Measurements from ENCODE around the gene RPS17. TPM values are rescaled to one million over a fixed set of nuclear protein-coding genes. Genes with fewer than 3 reads are reported as not detected.
"Not testable (repeated sequence)": the region's sequence is repeated elsewhere in the genome, so short reads cannot be mapped to it uniquely, and the experiment has no call there.

The RPS17 gene
- total RNA-seq, 1 donor from 2014 or later: 2,503 TPM

- no peak for DNase-seq (ENCODE audit: low spot score)
- Mint-ChIP-seq H3K4me3 (peak overlapping the region; percentile 91), H3K36me3 (ENCODE audit: low read depth) (peaks cover 39% of the 10 kb centered on the region)
These were observed 751 bp upstream of the RPS17 start for GRCh38 chr15:82540984-82541431.

DNA sequence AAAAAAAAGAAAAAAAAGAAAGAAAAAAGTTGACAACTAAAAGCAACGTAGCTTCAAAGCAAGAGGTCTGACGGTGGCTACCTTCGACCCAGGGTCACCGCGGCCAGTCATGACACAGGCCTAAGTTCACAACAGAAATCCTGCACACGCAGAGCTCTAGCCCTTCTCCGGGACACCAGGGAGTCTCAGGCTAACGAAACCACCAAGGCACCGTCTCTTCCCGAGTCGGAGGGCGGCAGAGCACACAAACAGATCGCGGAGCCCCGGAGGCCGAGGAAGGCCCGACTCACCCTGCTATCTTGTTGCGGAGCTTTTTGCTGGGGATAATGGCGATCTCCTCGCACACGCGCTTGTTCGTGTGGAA is 584 bp downstream of the RPS17 start:
- intact Hi-C loops (cut with micrococcal nuclease): loop anchor here (1.0 to 10.0 kb wide), 11 partner anchors 170 to 1245 kb away; partner anchors contain the start of genes AP3B2, BTBD1, EFL1 and HDGFL3
- H3K9me3 Mint-ChIP-seq: no peaks in the 10 kb centered on the region
- H3K27ac Mint-ChIP-seq: peak overlapping the region; percentile 88
- H3K4me3 Mint-ChIP-seq: peak overlapping the region; percentile 91
- peaks cover 33% of the 10 kb centered on the region for H3K4me1 Mint-ChIP-seq (ENCODE audit: low read depth)
- no peak for DNase-seq (ENCODE audit: low spot score)
- peaks cover 51% of the 10 kb centered on the region for H3K36me3 Mint-ChIP-seq (ENCODE audit: low read depth)
- H3K27me3 Mint-ChIP-seq (ENCODE audit: insufficient read depth): no peaks in the 10 kb centered on the region

More at GRCh38 chr15:82540984-82541431, 751 bp upstream of the RPS17 start:
- peaks cover 2% of the 10 kb centered on the region for H3K27me3 Mint-ChIP-seq (ENCODE audit: insufficient read depth)
- H3K27ac Mint-ChIP-seq: peak overlapping the region; percentile 94
- peaks cover 33% of the 10 kb centered on the region for H3K4me1 Mint-ChIP-seq (ENCODE audit: low read depth)
- H3K9me3 Mint-ChIP-seq: no peaks in the 10 kb centered on the region
- intact Hi-C loops (cut with micrococcal nuclease): loop anchor here (1.0 to 10.0 kb wide), 10 partner anchors 168 to 1246 kb away; partner anchors contain the start of genes AP3B2, BTBD1, EFL1 and MEX3B

- intact Hi-C loops (cut with micrococcal nuclease): loop anchor here (10.0 kb wide), 1 partner anchor 666 kb away; the partner anchor contains the start of gene HDGFL3
- H3K4me1 Mint-ChIP-seq (ENCODE audit: low read depth): peaks cover 33% of the 10 kb centered on the region
- H3K36me3 Mint-ChIP-seq (ENCODE audit: low read depth): peaks cover 56% of the 10 kb centered on the region
- DNase-seq (ENCODE audit: low spot score): no peak
- no peaks in the 10 kb centered on the region for H3K9me3 Mint-ChIP-seq
- peak overlapping the region; percentile 88 for H3K27ac Mint-ChIP-seq
- no peaks in the 10 kb centered on the region for H3K27me3 Mint-ChIP-seq (ENCODE audit: insufficient read depth)
- H3K4me3 Mint-ChIP-seq: peak overlapping the region; percentile 91
These were observed 1.1 kb downstream of the RPS17 start for GRCh38 chr15:82538961-82539690.

DNA sequence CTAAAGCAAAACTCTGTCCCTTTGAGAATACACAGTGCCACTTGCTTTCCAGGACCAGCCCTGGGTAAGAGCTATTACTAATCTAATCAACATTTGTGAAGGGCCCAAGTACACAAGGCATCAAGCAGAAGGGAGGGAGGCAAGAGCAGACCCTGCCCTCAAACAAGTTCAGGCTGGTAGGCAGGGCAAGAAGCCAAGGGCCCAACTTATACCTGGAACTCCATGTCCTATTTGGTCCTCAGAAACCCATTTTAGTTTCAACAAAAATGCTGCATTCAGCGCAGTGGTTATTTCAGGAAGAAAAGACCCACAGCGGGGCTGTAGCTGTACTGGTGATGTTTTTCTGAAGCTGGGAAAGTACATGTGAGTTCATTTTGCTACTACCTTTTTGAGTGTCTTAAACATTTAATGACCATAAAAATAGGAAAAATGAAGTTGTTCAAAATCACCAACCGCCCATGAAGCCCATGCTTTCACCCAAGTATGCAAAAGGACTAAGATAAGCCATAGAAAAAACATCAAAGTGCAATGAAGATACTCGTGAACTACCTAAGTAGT is 2.8 kb downstream of the RPS17 start:
- Mint-ChIP-seq H3K9me3 (no peaks in the 10 kb centered on the region), H3K4me3 (peak overlapping the region; percentile 91), H3K27ac (peak overlapping the region; percentile 85), H3K36me3 (ENCODE audit: low read depth) (peaks cover 60% of the 10 kb centered on the region), H3K4me1 (ENCODE audit: low read depth) (peaks cover 33% of the 10 kb centered on the region), H3K27me3 (ENCODE audit: insufficient read depth) (no peaks in the 10 kb centered on the region)
- DNase-seq (ENCODE audit: low spot score): no peak
- intact Hi-C loops (cut with micrococcal nuclease): loop anchor here (10.0 kb wide), 1 partner anchor 667 kb away; the partner anchor contains the start of gene HDGFL3

DNA sequence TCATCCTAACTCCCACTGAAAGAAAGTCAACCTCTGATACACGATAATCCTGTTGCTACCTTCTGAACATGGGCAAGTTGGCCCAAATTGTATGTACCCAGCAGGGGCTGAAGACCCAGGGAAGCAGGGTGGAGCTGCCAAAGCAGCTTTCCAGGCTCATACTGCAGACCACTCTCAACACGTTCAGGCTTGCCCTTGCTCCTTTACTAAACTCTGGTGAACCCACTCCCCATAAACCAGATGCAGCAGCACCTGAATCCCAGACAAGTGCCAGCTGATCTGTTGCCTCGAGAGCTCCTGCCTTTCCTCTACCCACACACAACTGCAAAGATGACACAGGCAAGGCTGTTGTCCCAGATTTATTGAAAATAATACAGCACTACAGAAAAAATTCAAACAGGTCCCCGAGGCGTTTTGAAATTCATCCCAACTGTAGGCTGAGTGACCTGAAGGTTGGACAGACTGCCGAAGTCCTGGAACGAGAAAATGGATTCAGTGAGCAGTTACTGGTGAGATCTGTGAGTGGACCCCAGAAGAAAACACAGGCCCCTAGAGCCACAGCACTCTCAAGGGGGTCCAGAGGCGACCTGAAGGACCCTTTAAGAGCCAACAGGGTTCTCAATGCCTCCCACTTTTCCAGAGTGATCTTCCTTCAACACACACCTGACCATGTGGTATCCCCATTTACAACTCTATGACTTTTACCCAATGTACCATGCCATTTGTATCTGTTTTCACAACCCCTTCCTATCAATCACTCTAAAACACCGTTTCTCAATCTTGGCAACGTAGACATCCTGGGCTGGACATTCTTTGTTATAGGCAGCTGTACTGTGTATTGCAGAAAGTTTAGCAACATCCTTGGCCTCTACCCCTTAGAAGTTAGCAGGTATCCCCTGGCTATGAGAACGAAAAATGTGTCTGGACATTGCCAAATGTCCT is 3.6 kb downstream of the RPS17 start:
- no peaks in the 10 kb centered on the region for H3K27me3 Mint-ChIP-seq (ENCODE audit: insufficient read depth)
- no peak for DNase-seq (ENCODE audit: low spot score)
- intact Hi-C loops (cut with micrococcal nuclease): loop anchor here (10.0 kb wide), 1 partner anchor 668 kb away; the partner anchor contains the start of gene HDGFL3
- H3K27ac Mint-ChIP-seq: peak overlapping the region; percentile 68
- H3K36me3 Mint-ChIP-seq (ENCODE audit: low read depth): peaks cover 60% of the 10 kb centered on the region
- peak overlapping the region; percentile 91 for H3K4me3 Mint-ChIP-seq
- H3K4me1 Mint-ChIP-seq (ENCODE audit: low read depth): peaks cover 33% of the 10 kb centered on the region
- no peaks in the 10 kb centered on the region for H3K9me3 Mint-ChIP-seq

- Mint-ChIP-seq H3K27ac (peak overlapping the region; percentile 68), H3K9me3 (no peaks in the 10 kb centered on the region), H3K4me1 (ENCODE audit: low read depth) (peaks cover 36% of the 10 kb centered on the region), H3K36me3 (ENCODE audit: low read depth) (peaks cover 61% of the 10 kb centered on the region), H3K27me3 (ENCODE audit: insufficient read depth) (no peaks in the 10 kb centered on the region), H3K4me3 (peak overlapping the region; percentile 35)
- intact Hi-C loops (cut with micrococcal nuclease): loop anchor here (10.0 kb wide), 1 partner anchor 669 kb away; the partner anchor contains the start of gene HDGFL3
- no peak for DNase-seq (ENCODE audit: low spot score)
These were observed 4.5 kb downstream of the RPS17 start for GRCh38 chr15:82535566-82536408.

DNA sequence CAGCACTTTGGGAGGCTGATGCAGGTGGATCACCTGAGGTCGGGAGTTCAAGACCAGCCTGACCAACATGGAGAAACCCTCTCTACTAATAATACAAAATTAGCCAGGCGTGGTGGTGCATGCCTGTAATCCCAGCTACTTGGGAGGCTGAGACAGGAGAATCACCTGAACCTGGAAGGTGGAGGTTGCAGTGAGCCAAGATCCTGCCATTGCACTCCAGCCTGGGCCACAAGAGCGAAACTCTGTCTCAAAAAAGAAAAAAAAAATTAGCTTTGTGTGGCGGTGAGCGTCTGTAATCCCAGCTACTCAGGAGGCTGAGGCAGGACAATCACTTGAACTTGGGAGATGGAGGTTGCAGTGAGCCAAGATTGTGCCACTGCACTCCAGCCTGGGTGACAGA is 5.1 kb downstream of the RPS17 start:
- Mint-ChIP-seq H3K36me3 (ENCODE audit: low read depth) (peaks cover 61% of the 10 kb centered on the region), H3K4me1 (ENCODE audit: low read depth) (peaks cover 40% of the 10 kb centered on the region)
- not testable (repeated sequence) for DNase-seq (ENCODE audit: low spot score); H3K9me3 Mint-ChIP-seq; H3K27me3 Mint-ChIP-seq (ENCODE audit: insufficient read depth); H3K4me3 Mint-ChIP-seq; H3K27ac Mint-ChIP-seq
- intact Hi-C loops (cut with micrococcal nuclease): loop anchor here (10.0 kb wide), 1 partner anchor 670 kb away; the partner anchor contains the start of gene HDGFL3

DNA sequence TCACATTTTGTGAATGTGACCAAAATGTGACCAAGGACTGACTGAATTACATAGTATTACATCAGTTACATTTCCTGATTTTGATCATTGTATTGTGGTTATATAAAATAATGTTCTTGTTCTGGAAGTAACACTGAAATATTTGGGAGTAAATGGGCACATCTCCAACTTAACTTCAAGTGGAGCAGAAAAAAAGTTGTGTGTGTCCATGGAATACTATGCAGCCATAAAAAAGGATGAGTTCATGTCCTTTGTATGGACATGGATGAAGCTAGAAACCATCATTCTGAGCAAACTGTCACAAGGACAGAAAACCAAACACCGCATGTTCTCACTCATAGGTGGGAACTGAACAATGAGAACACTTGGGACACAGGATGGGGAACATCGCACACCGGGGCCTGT is 5.8 kb downstream of the RPS17 start:
- intact Hi-C loops (cut with micrococcal nuclease): loop anchor here (10.0 kb wide), 1 partner anchor 670 kb away; the partner anchor contains the start of gene HDGFL3
- Mint-ChIP-seq H3K27ac (peak overlapping the region; percentile 29), H3K4me3 (peak overlapping the region; percentile 33), H3K36me3 (ENCODE audit: low read depth) (peaks cover 56% of the 10 kb centered on the region), H3K4me1 (ENCODE audit: low read depth) (peaks cover 42% of the 10 kb centered on the region)
- not testable (repeated sequence) for DNase-seq (ENCODE audit: low spot score); H3K27me3 Mint-ChIP-seq (ENCODE audit: insufficient read depth); H3K9me3 Mint-ChIP-seq

DNA sequence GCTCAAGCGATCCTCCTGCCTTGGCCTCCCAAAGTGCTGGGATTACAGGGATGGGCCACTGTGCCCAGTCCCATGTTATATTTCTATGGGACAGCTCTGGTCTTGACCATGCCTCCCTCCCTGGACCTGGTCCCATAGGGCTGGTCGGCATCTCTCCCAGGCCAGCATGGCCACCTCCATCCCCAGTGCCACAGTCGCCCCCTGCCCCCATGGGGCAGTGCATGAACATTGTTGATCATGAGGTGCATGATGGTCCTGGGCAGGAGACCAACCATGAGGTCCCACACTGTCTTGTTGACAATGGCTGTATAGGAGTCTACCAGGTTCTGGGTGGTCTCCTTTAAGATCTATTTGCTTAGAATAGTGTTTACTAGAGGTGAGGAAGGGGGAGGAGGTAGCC is 6.5 kb downstream of the RPS17 start:
- Mint-ChIP-seq H3K9me3 (no peaks in the 10 kb centered on the region), H3K4me1 (ENCODE audit: low read depth) (peaks cover 40% of the 10 kb centered on the region), H3K27ac (peak overlapping the region; percentile 53), H3K4me3 (no peak overlapping the region), H3K27me3 (ENCODE audit: insufficient read depth) (no peaks in the 10 kb centered on the region), H3K36me3 (ENCODE audit: low read depth) (peaks cover 49% of the 10 kb centered on the region)
- intact Hi-C loops (cut with micrococcal nuclease): loop anchor here (10.0 kb wide), 1 partner anchor 671 kb away; the partner anchor contains the start of gene HDGFL3
- no peak for DNase-seq (ENCODE audit: low spot score)

DNA sequence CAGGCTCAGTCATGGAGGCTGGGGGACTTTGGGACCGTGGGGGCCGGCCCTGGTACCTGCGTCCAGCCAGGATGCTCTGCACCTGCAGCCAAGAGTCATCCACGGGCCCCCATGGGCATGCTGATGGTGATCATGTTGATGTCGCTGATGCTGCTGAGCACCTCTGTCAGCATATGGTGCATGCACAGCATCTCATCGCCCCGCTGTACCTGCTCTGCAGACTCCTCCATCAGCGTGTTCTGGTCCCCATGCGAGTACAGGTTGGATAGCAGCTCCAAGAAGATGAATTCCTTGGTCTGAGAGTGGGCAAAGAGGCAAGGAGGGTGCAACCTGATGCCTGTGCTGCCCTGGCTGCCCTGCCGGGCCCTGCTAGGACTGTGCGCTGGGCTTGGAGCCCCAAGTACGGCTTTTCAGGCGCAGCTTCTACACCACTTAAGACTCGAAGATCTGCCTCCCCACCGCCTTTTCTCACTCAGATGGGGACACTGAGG is 7.2 kb downstream of the RPS17 start:
- H3K4me3 Mint-ChIP-seq: no peak overlapping the region
- peaks cover 41% of the 10 kb centered on the region for H3K36me3 Mint-ChIP-seq (ENCODE audit: low read depth)
- no peaks in the 10 kb centered on the region for H3K9me3 Mint-ChIP-seq
- no peak for DNase-seq (ENCODE audit: low spot score)
- peaks cover 38% of the 10 kb centered on the region for H3K4me1 Mint-ChIP-seq (ENCODE audit: low read depth)
- H3K27ac Mint-ChIP-seq: no peak overlapping the region
- no peaks in the 10 kb centered on the region for H3K27me3 Mint-ChIP-seq (ENCODE audit: insufficient read depth)
- intact Hi-C loops (cut with micrococcal nuclease): loop anchor here (10.0 kb wide), 1 partner anchor 672 kb away; the partner anchor contains the start of gene HDGFL3

- Mint-ChIP-seq H3K9me3 (no peaks in the 10 kb centered on the region), H3K27ac (no peak overlapping the region), H3K36me3 (ENCODE audit: low read depth) (peaks cover 36% of the 10 kb centered on the region), H3K4me1 (ENCODE audit: low read depth) (peaks cover 32% of the 10 kb centered on the region), H3K27me3 (ENCODE audit: insufficient read depth) (no peaks in the 10 kb centered on the region), H3K4me3 (no peak overlapping the region)
- DNase-seq (ENCODE audit: low spot score): no peak
- intact Hi-C loops (cut with micrococcal nuclease): loop anchor here (10.0 kb wide), 1 partner anchor 672 kb away; the partner anchor contains the start of gene HDGFL3
These were observed 7.8 kb downstream of the RPS17 start for GRCh38 chr15:82532383-82532990.

Measured in activated T-helper 1 cell treated with anti-CD3 and anti-CD28 coated beads, Interleukin-12 subunit alpha, Interleukin-12 subunit beta, Interleukin-2, Interleukin-4 antibody, amounts not matched to agents 30 ng/mL and 10 ng/mL and 1 ng/mL, durations not matched to agents 14 hours and 24 hours and 36 hours (primary cell).